GM12891 (cell line): ENCODE results near the gene OR51F2.

Source experiments
- POLR2A ChIP-seq: IDR thresholded peaks from 2 replicates; pipeline ENCODE4 v1.6.1; 2011; ENCODE audit warnings: low read depth, low read length, control low read depth
- POLR2AphosphoS5 ChIP-seq: IDR thresholded peaks from 2 replicates; pipeline ENCODE4 v1.6.1; 2011; ENCODE audit warnings: low read depth, low read length, control low read depth
- POU2F2 ChIP-seq: IDR thresholded peaks from 2 replicates; pipeline ENCODE4 v1.6.1; 2011; ENCODE audit warnings: low read depth, mild to moderate bottlenecking, control low read depth, low read length, moderate library complexity
- SPI1 ChIP-seq: IDR thresholded peaks from 2 replicates; pipeline ENCODE4 v1.6.1; 2011; ENCODE audit warnings: low read depth, low read length, control low read depth

DNA sequence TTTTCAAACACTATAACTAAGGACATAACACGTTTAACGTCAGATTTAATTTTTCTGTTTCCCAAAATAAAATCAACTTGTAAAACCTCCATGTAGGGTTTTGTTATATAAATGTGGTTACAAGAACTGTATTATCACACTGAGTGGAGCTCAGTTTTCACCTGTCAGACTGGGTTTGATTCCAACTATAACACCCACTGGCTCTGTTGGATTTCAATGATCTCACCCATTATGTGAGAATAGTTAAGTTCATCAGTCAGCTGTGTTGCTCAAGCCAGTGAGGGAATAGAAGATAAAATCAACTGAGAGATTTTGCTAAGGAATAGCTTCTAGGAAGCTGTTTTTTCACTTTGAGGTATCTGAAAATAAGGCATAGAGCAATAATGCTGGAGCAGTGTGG is 11.9 kb upstream of the OR51F2 start:
- no peak for TF ChIP-seq POLR2AphosphoS5
- TF ChIP-seq POU2F2: no peak
- TF ChIP-seq SPI1: no peak
- TF ChIP-seq POLR2A: no peak
